HL-60 (cell line): Measurements from ENCODE around the gene UNC45A.

Experiments
- DNase-seq, 2 experiments: peaks; one replicate each; pipeline ENCODE4 v3.0.0-alpha.2; 2010 to 2020; ENCODE audit warnings: low read depth in 1 of 2, low spot score in 1 of 2
- H3K27ac ChIP-seq: fragments of 250-450 bp; sonication (Bioruptor Pico); replicated peaks from 2 replicates; pipeline ENCODE4 v1.5.1; 2020; ENCODE audit warnings: mild to moderate bottlenecking, moderate library complexity
- H3K27me3 ChIP-seq: fragments of 250-450 bp; sonication (Bioruptor Pico); 2 replicates; pipeline ENCODE4 v1.5.1; 2021; ENCODE audit warnings: mild to moderate bottlenecking, moderate library complexity; ENCODE audit not compliant: insufficient read depth, poor library complexity, severe bottlenecking
- H3K4me3 ChIP-seq: replicated peaks from 2 replicates; pipeline ENCODE4 v1.5.1; 2011; ENCODE audit warnings: mild to moderate bottlenecking, control low read depth, low read length; ENCODE audit not compliant: insufficient read depth
- CTCF ChIP-seq: IDR thresholded peaks from one replicate; pipeline ENCODE4 v1.5.1; 2011; ENCODE audit warnings: low read length, control low read depth, inconsistent platforms; ENCODE audit not compliant: insufficient read depth
- GABPA ChIP-seq: IDR thresholded peaks from 2 replicates; pipeline ENCODE4 v1.6.1; 2012; ENCODE audit warnings: low read depth
- POLR2AphosphoS5 ChIP-seq: IDR thresholded peaks from 2 replicates; pipeline ENCODE4 v1.6.1; 2012; ENCODE audit warnings: low read depth
- REST ChIP-seq: IDR thresholded peaks from 2 replicates; pipeline ENCODE4 v1.6.1; 2012; ENCODE audit warnings: low read depth; ENCODE audit not compliant: insufficient replicate concordance
- SPI1 ChIP-seq: IDR thresholded peaks from 2 replicates; pipeline ENCODE4 v1.6.1; 2012; ENCODE audit warnings: low read depth, mild to moderate bottlenecking, borderline replicate concordance

UNC45A gene

GRCh38 chr15:90970274-90970673 is 35.2 kb downstream of the UNC45A start:
- TF ChIP-seq SPI1 (peak; percentile 38; the same call in 1 of the 2 replicates), REST (no peak)
- DNase-seq: peak in 1 of 2 experiments; percentile 55
- Histone ChIP-seq H3K27me3 (no peaks in the 10 kb centered on the region), H3K27ac (no peak overlapping the region), H3K4me3 (no peak overlapping the region)

GRCh38 chr15:90972133-90972532 is 37.0 kb downstream of the UNC45A start:
- TF ChIP-seq POLR2AphosphoS5 (no peak), REST (no peak), SPI1 (no peak), GABPA (no peak), CTCF (no peak)

GRCh38 chr15:90974216-90974615 is 39.1 kb downstream of the UNC45A start:
- TF ChIP-seq SPI1: no peak
- no peak for TF ChIP-seq GABPA
- TF ChIP-seq POLR2AphosphoS5: no peak
- no peaks in the 10 kb centered on the region for H3K27me3 ChIP-seq
- no peak overlapping the region for H3K4me3 ChIP-seq
- no peak overlapping the region for H3K27ac ChIP-seq
- no peak for DNase-seq

More at GRCh38 chr15:90972133-90972532, 37.0 kb downstream of the UNC45A start:
- Histone ChIP-seq H3K4me3 (no peak overlapping the region), H3K27me3 (no peaks in the 10 kb centered on the region), H3K27ac (no peak overlapping the region)
- DNase-seq: no peak

GRCh38 chr15:90979582-90979981 is 44.5 kb downstream of the UNC45A start:
- TF ChIP-seq GABPA (no peak), POLR2AphosphoS5 (no peak), SPI1 (no peak), REST (no peak), CTCF (no peak)
- Histone ChIP-seq H3K27ac (no peak overlapping the region), H3K27me3 (no peaks in the 10 kb centered on the region), H3K4me3 (no peak overlapping the region)
- no peak for DNase-seq
